ENCODE results near the gene ANKS1B. TPM values are rescaled to one million over a fixed set of nuclear protein-coding genes. Genes with fewer than 3 reads are reported as not detected.

ANKS1B gene
- total and polyA plus RNA-seq, 7 donors: 1.0 to 57.3 (median 30.1) TPM; not detected in 1

GRCh38 chr12:99235381-99235780 is 749.4 kb downstream of the ANKS1B start:
- TF ChIP-seq EP300 (IDR thresholded peaks at IDR 0.05) (no peak), CTCF (IDR thresholded peaks at IDR 0.05) (no peak), POLR2AphosphoS5 (IDR thresholded peaks at IDR 0.05) (no peak), POLR2A (IDR thresholded peaks at IDR 0.05) (no peak)
- no peaks in the 10 kb centered on the region for H3K9me3 ChIP-seq
- no peaks in the 10 kb centered on the region for H3K4me1 ChIP-seq
- DNase-seq: no peak
- intact Hi-C loops (cut with DNase I): no loop called here
- H3K4me3 ChIP-seq: no peak overlapping the region
- H3K27ac ChIP-seq: no peak overlapping the region
- H3K27me3 ChIP-seq: no peaks in the 10 kb centered on the region
- 73 to 78% methylated on average over 3 of the region's 3 CpGs for WGBS, 2 donors
- H3K36me3 ChIP-seq: no peaks in the 10 kb centered on the region

DNA sequence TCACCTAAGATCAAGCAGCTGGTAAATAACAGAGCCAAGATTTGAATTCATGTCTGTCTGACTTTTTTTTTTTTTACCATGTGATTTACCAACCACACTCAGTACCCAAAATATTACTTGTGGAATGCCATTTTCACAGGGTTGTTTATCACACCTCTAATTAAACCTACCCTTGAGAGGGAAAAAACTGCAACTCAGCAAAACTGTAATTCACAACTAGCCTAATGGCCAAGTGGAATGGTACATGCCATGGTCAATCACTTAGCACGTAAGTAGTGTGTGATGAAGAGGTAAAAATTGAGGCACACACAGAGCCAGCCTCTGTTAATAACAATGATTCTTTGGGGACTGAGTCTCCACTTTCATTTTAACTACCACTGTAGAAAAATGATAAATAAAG is 750.0 kb downstream of the ANKS1B start:
- Histone ChIP-seq H3K4me3 (no peak overlapping the region), H3K4me1 (no peaks in the 10 kb centered on the region), H3K36me3 (no peaks in the 10 kb centered on the region), H3K27ac (no peak overlapping the region), H3K27me3 (no peaks in the 10 kb centered on the region), H3K9me3 (no peaks in the 10 kb centered on the region)
- TF ChIP-seq POLR2A (IDR thresholded peaks at IDR 0.05) (no peak), POLR2AphosphoS5 (IDR thresholded peaks at IDR 0.05) (no peak), CTCF (IDR thresholded peaks at IDR 0.05) (no peak), EP300 (IDR thresholded peaks at IDR 0.05) (no peak)
- intact Hi-C loops (cut with DNase I): no loop called here
- 88 to 92% methylated on average over 1 of the region's 1 CpG for WGBS, 2 donors
- no peak for DNase-seq

- intact Hi-C loops (cut with DNase I): no loop called here
- Histone ChIP-seq H3K9me3 (no peaks in the 10 kb centered on the region), H3K4me3 (no peak overlapping the region), H3K27me3 (no peaks in the 10 kb centered on the region), H3K4me1 (no peaks in the 10 kb centered on the region), H3K36me3 (no peaks in the 10 kb centered on the region), H3K27ac (no peak overlapping the region)
- DNase-seq: no peak
- TF ChIP-seq CTCF (IDR thresholded peaks at IDR 0.05) (no peak), EP300 (IDR thresholded peaks at IDR 0.05) (no peak), POLR2AphosphoS5 (IDR thresholded peaks at IDR 0.05) (no peak), POLR2A (IDR thresholded peaks at IDR 0.05) (no peak)
- 39 to 70% methylated on average over 4 of the region's 4 CpGs for WGBS, 2 donors
These were observed 752.4 kb downstream of the ANKS1B start for GRCh38 chr12:99232324-99232723.

DNA sequence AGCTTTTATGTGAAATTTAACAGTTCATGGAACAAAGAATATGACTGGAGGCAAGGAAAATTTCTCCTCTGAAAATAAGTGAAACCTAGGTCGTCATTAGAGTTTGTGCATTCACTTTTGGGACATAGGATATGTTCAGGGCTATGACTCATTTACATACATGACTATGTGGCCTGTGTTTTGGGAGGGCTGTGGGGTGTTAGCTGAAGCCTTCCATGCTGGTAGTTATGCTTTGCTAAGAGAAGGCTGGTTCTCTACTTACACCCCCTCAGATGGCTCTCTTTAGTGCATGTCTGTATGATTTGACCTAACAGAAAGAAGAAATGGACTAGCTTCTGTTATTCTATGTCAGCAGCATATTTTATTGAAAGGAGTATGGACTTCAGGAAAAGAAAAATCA is 753.7 kb downstream of the ANKS1B start:
- WGBS, 2 donors: 19 to 60% methylated on average over 1 of the region's 1 CpG
- DNase-seq: no peak
- H3K27ac ChIP-seq: no peak overlapping the region
- H3K36me3 ChIP-seq: no peaks in the 10 kb centered on the region
- H3K4me1 ChIP-seq: no peaks in the 10 kb centered on the region
- intact Hi-C loops (cut with DNase I): no loop called here
- TF ChIP-seq CTCF (IDR thresholded peaks at IDR 0.05): no peak
- TF ChIP-seq EP300 (IDR thresholded peaks at IDR 0.05): no peak
- TF ChIP-seq POLR2A (IDR thresholded peaks at IDR 0.05): no peak
- no peak for TF ChIP-seq POLR2AphosphoS5 (IDR thresholded peaks at IDR 0.05)
- H3K9me3 ChIP-seq: no peaks in the 10 kb centered on the region
- no peaks in the 10 kb centered on the region for H3K27me3 ChIP-seq
- H3K4me3 ChIP-seq: no peak overlapping the region

GRCh38 chr12:99224237-99224636 is 760.5 kb downstream of the ANKS1B start:
- no peak overlapping the region for H3K4me3 ChIP-seq
- 70 to 71% methylated on average over 5 of the region's 5 CpGs for WGBS, 2 donors
- H3K4me1 ChIP-seq: no peaks in the 10 kb centered on the region
- H3K27me3 ChIP-seq: no peaks in the 10 kb centered on the region
- TF ChIP-seq EP300 (IDR thresholded peaks at IDR 0.05): no peak
- TF ChIP-seq POLR2AphosphoS5 (IDR thresholded peaks at IDR 0.05): no peak
- no peak for TF ChIP-seq CTCF (IDR thresholded peaks at IDR 0.05)
- no peak for TF ChIP-seq POLR2A (IDR thresholded peaks at IDR 0.05)
- intact Hi-C loops (cut with DNase I): no loop called here
- H3K36me3 ChIP-seq: no peaks in the 10 kb centered on the region
- no peak overlapping the region for H3K27ac ChIP-seq
- no peaks in the 10 kb centered on the region for H3K9me3 ChIP-seq
- no peak for DNase-seq
